CD14-positive monocyte (primary cell): ENCODE data around the gene PTPRD. TPM values are rescaled to one million over a fixed set of nuclear protein-coding genes. Genes with fewer than 3 reads are reported as not detected.

Experiments used
- DNase-seq, 3 donors: peaks; one replicate each; pipeline ENCODE4 v3.0.0-alpha.2; 2011 to 2022
- H2AFZ ChIP-seq: 2 replicates; pipeline ENCODE4 v1.6.0; 2012; ENCODE audit warnings: mild to moderate bottlenecking, low read depth, low read length, inconsistent platforms; ENCODE audit not compliant: insufficient read depth, poor library complexity, severe bottlenecking
- H3K27ac ChIP-seq, 2 donors: 1 replicate in 1 of 2; 2 replicates in 1 of 2; pipeline ENCODE4 v1.5.1; 2012 to 2013; ENCODE audit warnings: low read length in 2 of 2, control low read depth in 1 of 2, inconsistent platforms in 1 of 2, low read depth in 1 of 2, mild to moderate bottlenecking in 1 of 2
- H3K27me3 ChIP-seq, 2 donors: one replicate each; pipeline versions ENCODE4 v1.6.0 to v1.6.1; 2011 to 2013; ENCODE audit warnings: low read length in 2 of 2; ENCODE audit not compliant: control insufficient read depth in 2 of 2, insufficient read depth in 2 of 2
- H3K36me3 ChIP-seq, 2 donors: replicated peaks in 1 of 2; 1 replicate in 1 of 2; 2 replicates in 1 of 2; pipeline versions ENCODE4 v1.5.1 to v1.6.1; 2012 to 2013; ENCODE audit warnings: low read length in 2 of 2, control low read depth in 1 of 2, inconsistent platforms in 1 of 2, mild to moderate bottlenecking in 1 of 2; ENCODE audit not compliant: insufficient read depth in 2 of 2, control insufficient read depth in 1 of 2
- H3K4me1 ChIP-seq, 2 donors: 1 replicate in 1 of 2; 2 replicates in 1 of 2; pipeline versions ENCODE4 v1.5.1 to v1.6.1; 2012 to 2013; ENCODE audit warnings: low read length in 2 of 2, control low read depth in 1 of 2, inconsistent platforms in 1 of 2, mild to moderate bottlenecking in 1 of 2, moderate library complexity in 1 of 2; ENCODE audit not compliant: insufficient read depth in 2 of 2, control insufficient read depth in 1 of 2
- H3K4me2 ChIP-seq: replicated peaks from 2 replicates; pipeline ENCODE3; 2012; ENCODE audit warnings: low read length, moderate library complexity, mild to moderate bottlenecking; ENCODE audit not compliant: poor library complexity, severe bottlenecking; ENCODE audit errors: extremely low read depth
- H3K4me3 ChIP-seq, 3 experiments: fragments of 200-600 bp in 1 of 3; sonication (generic) in 1 of 3; replicated peaks in 1 of 3; 1 replicate in 2 of 3; 2 replicates in 1 of 3; pipeline ENCODE4 v1.5.1; 2011 to 2013; ENCODE audit warnings: low read length in 3 of 3, mild to moderate bottlenecking in 3 of 3, control low read depth in 2 of 3, low read depth in 2 of 3, inconsistent platforms in 1 of 3, moderate library complexity in 1 of 3
- H3K79me2 ChIP-seq: 2 replicates; pipeline ENCODE4 v1.6.0; 2012; ENCODE audit warnings: mild to moderate bottlenecking, control low read depth, inconsistent platforms, low read length, moderate library complexity; ENCODE audit not compliant: insufficient read depth
- H3K9ac ChIP-seq: 2 replicates; pipeline ENCODE4 v1.6.0; 2017; ENCODE audit warnings: low read length, mild to moderate bottlenecking; ENCODE audit not compliant: insufficient read depth, poor library complexity, severe bottlenecking
- H3K9me3 ChIP-seq, 2 donors: replicated peaks in 1 of 2; 1 replicate in 1 of 2; 2 replicates in 1 of 2; pipeline versions ENCODE4 v1.5.1 to v1.6.1; 2012 to 2013; ENCODE audit warnings: low read length in 2 of 2, control low read depth in 1 of 2; ENCODE audit not compliant: control insufficient read depth in 1 of 2, insufficient read depth in 1 of 2
- H4K20me1 ChIP-seq: 2 replicates; pipeline ENCODE4 v1.6.0; 2012; ENCODE audit warnings: mild to moderate bottlenecking, low read length, control low read depth, moderate library complexity; ENCODE audit not compliant: insufficient read depth
- H3K27ac Mint-ChIP-seq, 7 donors: one replicate each; pipeline ENCODE4 v1.8.0; 2020; ENCODE audit warnings: mild to moderate bottlenecking in 7 of 7, mixed read lengths in 7 of 7, moderate library complexity in 6 of 7, inconsistent platforms in 2 of 7
- H3K27me3 Mint-ChIP-seq, 3 donors: one replicate each; pipeline ENCODE4 v1.8.0; 2021 to 2022; ENCODE audit warnings: low read depth in 3 of 3, mild to moderate bottlenecking in 3 of 3, mixed read lengths in 3 of 3, moderate library complexity in 3 of 3, inconsistent platforms in 1 of 3
- H3K36me3 Mint-ChIP-seq, 2 donors: one replicate each; pipeline ENCODE4 v1.8.0; 2020; ENCODE audit warnings: mixed read lengths in 2 of 2, inconsistent platforms in 1 of 2, mild to moderate bottlenecking in 1 of 2
- H3K4me1 Mint-ChIP-seq: one replicate; pipeline ENCODE4 v1.8.0; 2020; ENCODE audit warnings: mild to moderate bottlenecking, mixed read lengths
- H3K4me3 Mint-ChIP-seq, 2 donors: one replicate each; pipeline ENCODE4 v1.8.0; 2020; ENCODE audit warnings: mild to moderate bottlenecking in 2 of 2, mixed read lengths in 2 of 2, moderate library complexity in 1 of 2
- H3K9me3 Mint-ChIP-seq, 7 donors: one replicate each; pipeline ENCODE4 v1.8.0; 2020 to 2022; ENCODE audit warnings: mixed read lengths in 7 of 7, mild to moderate bottlenecking in 6 of 7, moderate library complexity in 6 of 7, inconsistent platforms in 2 of 7
- CTCF ChIP-seq: fragments of 200-600 bp; IDR thresholded peaks from one replicate; pipeline ENCODE4 v1.8.0; 2022; ENCODE audit warnings: antibody characterized with exemption, mild to moderate bottlenecking
- WGBS: methylation state at CpG from one replicate; pipeline ENCODE4 v1.1.5; 2013; ENCODE audit warnings: missing lambda C conversion rate; ENCODE audit not compliant: insufficient coverage; 5-methylcytosine and 5-hydroxymethylcytosine counted together
- intact Hi-C, 2 donors: fragments of 100-400 bp; cut with micrococcal nuclease; formaldehyde crosslinking; loops; one replicate each; pipeline versions ENCODE4 v1.15.0 to v1.15.1; 2023
- polyA plus RNA-seq, 3 donors: library from polyadenylated mRNA; depleted of rRNA in 1 of 3; unstranded in 2 of 3; stranded (reverse) in 1 of 3; fragments of 300-500 nt in 2 of 3; fragments of >200 nt in 1 of 3; fragmentation: Illumina TruSeq in 2 of 3; gene quantifications; 1 replicate in 2 of 3; 2 replicates in 1 of 3; pipeline ENCODE4 v1.2.3, GENCODE V29; 2012 to 2021

Gene PTPRD
- polyA plus RNA-seq, 3 donors: not detected

DNA sequence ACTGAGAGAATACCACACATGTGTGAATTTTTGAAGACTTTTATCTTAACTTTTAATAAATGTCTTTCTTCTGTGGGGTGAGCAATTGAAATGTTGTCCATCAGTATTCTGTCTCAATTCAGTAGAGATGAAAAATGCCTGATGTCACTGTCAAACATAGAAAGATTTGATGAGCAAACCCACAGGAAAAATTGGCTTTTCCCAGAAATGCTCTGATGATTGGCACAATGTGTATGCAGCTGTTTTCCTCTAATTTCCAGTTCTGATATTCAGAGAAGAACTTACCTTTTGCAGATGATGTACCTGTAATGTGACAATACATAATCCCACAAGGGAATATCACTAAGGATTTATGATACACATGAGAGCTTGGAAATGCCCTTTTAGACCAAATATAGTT is 340.0 kb downstream of the PTPRD start:
- H3K27ac ChIP-seq: no peak overlapping the region
- TF ChIP-seq CTCF: no peak
- H3K4me3 ChIP-seq: no peak overlapping the region
- H3K27me3 Mint-ChIP-seq: no peaks in the 10 kb centered on the region
- intact Hi-C loops: no loop called here
- no peaks in the 10 kb centered on the region for H3K4me1 ChIP-seq
- H3K4me1 Mint-ChIP-seq: no peaks in the 10 kb centered on the region
- H2AFZ ChIP-seq: no peak overlapping the region
- H3K36me3 ChIP-seq: no peaks in the 10 kb centered on the region
- no peaks in the 10 kb centered on the region for H3K9me3 ChIP-seq
- H3K27me3 ChIP-seq: no peaks in the 10 kb centered on the region
- no peak overlapping the region for H3K27ac Mint-ChIP-seq
- no peak for DNase-seq
- H3K4me2 ChIP-seq: no peak overlapping the region
- peaks cover 0 to 4% (median 0%) of the 10 kb centered on the region in 7 donors for H3K9me3 Mint-ChIP-seq
- H3K9ac ChIP-seq: no peak overlapping the region
- H3K79me2 ChIP-seq: no peaks in the 10 kb centered on the region
- H4K20me1 ChIP-seq: no peaks in the 10 kb centered on the region
- no peaks in the 10 kb centered on the region for H3K36me3 Mint-ChIP-seq
- H3K4me3 Mint-ChIP-seq: no peak overlapping the region

GRCh38 chr9:10268531-10269485 is 344.0 kb downstream of the PTPRD start:
- no peak overlapping the region for H2AFZ ChIP-seq
- H3K27me3 Mint-ChIP-seq: no peaks in the 10 kb centered on the region
- TF ChIP-seq CTCF: no peak
- peaks cover 0 to 5% of the 10 kb centered on the region in 2 donors for H3K9me3 ChIP-seq
- no peak overlapping the region for H3K4me3 ChIP-seq
- no peak overlapping the region for H3K4me3 Mint-ChIP-seq
- peaks cover 0 to 3% (median 0%) of the 10 kb centered on the region in 7 donors for H3K9me3 Mint-ChIP-seq
- H4K20me1 ChIP-seq: no peaks in the 10 kb centered on the region
- no peaks in the 10 kb centered on the region for H3K36me3 ChIP-seq
- no peak overlapping the region for H3K4me2 ChIP-seq
- no peak overlapping the region for H3K9ac ChIP-seq
- H3K27me3 ChIP-seq: no peaks in the 10 kb centered on the region
- H3K79me2 ChIP-seq: no peaks in the 10 kb centered on the region
- H3K4me1 ChIP-seq: no peaks in the 10 kb centered on the region
- intact Hi-C loops: no loop called here
- H3K27ac ChIP-seq: no peak overlapping the region
- WGBS: 7% methylated on average over 4 of the region's 8 CpGs
- no peaks in the 10 kb centered on the region for H3K4me1 Mint-ChIP-seq
- no peak for DNase-seq
- H3K36me3 Mint-ChIP-seq: no peaks in the 10 kb centered on the region
- H3K27ac Mint-ChIP-seq: no peak overlapping the region
